Measurements from ENCODE around the gene SLC25A1.
"Not testable (repeated sequence)": the region's sequence is repeated elsewhere in the genome, so short reads cannot be mapped to it uniquely, and the experiment has no call there.

The SLC25A1 gene

GRCh38 chr22:19206287-19206686 lies 27.8 kb upstream of the SLC25A1 start:
- H3K4me3 ChIP-seq (ENCODE audit: low read depth, low read length) = no peak overlapping the region
- TF ChIP-seq CTCF (IDR thresholded peaks at IDR 0.05; ENCODE audit: borderline replicate concordance, insufficient read depth, low read depth, low read length) = no peak

- no peak overlapping the region for H3K4me3 ChIP-seq (ENCODE audit: low read depth, low read length)
- no peak for TF ChIP-seq CTCF (IDR thresholded peaks at IDR 0.05; ENCODE audit: borderline replicate concordance, insufficient read depth, low read depth, low read length)
Observed at GRCh38 chr22:19204640-19205039, 26.1 kb upstream of the SLC25A1 start.

- TF ChIP-seq CTCF (IDR thresholded peaks at IDR 0.05; ENCODE audit: borderline replicate concordance, insufficient read depth, low read depth, low read length) = no peak
- H3K4me3 ChIP-seq (ENCODE audit: low read depth, low read length) = no peak overlapping the region
Observed at GRCh38 chr22:19203834-19204233, 25.3 kb upstream of the SLC25A1 start.

- H3K4me3 ChIP-seq (ENCODE audit: low read depth, low read length) = not testable (repeated sequence)
Observed at GRCh38 chr22:19202799-19203186, 24.3 kb upstream of the SLC25A1 start.

GRCh38 chr22:19201869-19202798 lies 23.6 kb upstream of the SLC25A1 start:
- H3K4me3 ChIP-seq (ENCODE audit: low read depth, low read length) = no peak overlapping the region
- no peak for TF ChIP-seq CTCF (IDR thresholded peaks at IDR 0.05; ENCODE audit: borderline replicate concordance, insufficient read depth, low read depth, low read length)

- no peak for TF ChIP-seq CTCF (IDR thresholded peaks at IDR 0.05; ENCODE audit: borderline replicate concordance, insufficient read depth, low read depth, low read length)
- H3K4me3 ChIP-seq (ENCODE audit: low read depth, low read length) = no peak overlapping the region
Observed at GRCh38 chr22:19201130-19201868, 22.8 kb upstream of the SLC25A1 start.

- no peak overlapping the region for H3K4me3 ChIP-seq (ENCODE audit: low read depth, low read length)
- TF ChIP-seq CTCF (IDR thresholded peaks at IDR 0.05; ENCODE audit: borderline replicate concordance, insufficient read depth, low read depth, low read length) = no peak
Observed at GRCh38 chr22:19199479-19199878, 20.9 kb upstream of the SLC25A1 start.

Data from GM12875 (cell line).